ENCODE results near the gene TNRC6B.

The TNRC6B gene

DNA sequence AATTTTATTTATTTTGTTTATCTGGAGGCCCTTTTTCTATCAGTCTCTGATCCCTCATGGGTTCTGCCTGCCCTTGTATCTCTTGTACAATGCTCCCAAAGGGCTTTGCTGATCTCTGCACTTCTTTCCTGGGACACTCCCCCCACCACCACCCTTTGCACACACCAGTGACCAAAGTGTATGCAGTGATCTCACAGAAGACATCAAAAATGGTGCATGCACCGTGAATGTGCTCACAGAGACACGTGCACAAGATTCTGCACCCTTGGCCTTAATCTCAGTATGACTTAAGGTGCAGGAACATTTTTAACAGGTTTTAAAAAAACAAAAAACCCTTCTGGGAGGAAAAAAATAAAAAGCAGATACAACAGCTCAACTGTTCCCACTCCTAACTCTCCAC lies 156.3 kb downstream of the TNRC6B start:
- TF ChIP-seq, protein P1, sequence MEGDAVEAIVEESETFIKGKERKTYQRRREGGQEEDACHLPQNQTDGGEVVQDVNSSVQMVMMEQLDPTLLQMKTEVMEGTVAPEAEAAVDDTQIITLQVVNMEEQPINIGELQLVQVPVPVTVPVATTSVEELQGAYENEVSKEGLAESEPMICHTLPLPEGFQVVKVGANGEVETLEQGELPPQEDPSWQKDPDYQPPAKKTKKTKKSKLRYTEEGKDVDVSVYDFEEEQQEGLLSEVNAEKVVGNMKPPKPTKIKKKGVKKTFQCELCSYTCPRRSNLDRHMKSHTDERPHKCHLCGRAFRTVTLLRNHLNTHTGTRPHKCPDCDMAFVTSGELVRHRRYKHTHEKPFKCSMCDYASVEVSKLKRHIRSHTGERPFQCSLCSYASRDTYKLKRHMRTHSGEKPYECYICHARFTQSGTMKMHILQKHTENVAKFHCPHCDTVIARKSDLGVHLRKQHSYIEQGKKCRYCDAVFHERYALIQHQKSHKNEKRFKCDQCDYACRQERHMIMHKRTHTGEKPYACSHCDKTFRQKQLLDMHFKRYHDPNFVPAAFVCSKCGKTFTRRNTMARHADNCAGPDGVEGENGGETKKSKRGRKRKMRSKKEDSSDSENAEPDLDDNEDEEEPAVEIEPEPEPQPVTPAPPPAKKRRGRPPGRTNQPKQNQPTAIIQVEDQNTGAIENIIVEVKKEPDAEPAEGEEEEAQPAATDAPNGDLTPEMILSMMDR (IDR thresholded peaks at IDR 0.05; ENCODE audit: low read depth, low read length), result no peak
- DNase-seq (ENCODE audit: extremely low read depth, low read depth), result no peak

DNA sequence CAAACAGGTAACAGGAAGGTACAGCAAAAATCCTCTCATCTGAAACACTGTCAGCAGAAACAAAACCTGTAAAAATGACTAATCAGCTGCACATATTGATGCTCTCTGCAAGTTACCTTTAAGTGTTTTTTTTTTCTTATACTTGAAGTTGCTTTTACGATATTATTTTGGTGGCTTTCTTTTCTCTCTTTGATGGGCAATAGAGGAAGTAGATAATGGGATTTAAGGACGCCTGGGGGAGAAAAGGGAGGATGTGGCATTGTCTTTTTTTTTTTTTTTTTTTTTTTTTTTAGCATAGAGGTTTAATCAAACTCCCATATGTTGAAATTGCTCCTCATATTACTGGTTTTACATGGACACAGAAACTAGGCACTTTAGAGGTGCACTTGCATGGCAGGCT lies 157.2 kb downstream of the TNRC6B start:
- no peak for DNase-seq (ENCODE audit: extremely low read depth, low read depth)
- TF ChIP-seq, protein P1 (IDR thresholded peaks at IDR 0.05; ENCODE audit: low read depth, low read length), result no peak

DNA sequence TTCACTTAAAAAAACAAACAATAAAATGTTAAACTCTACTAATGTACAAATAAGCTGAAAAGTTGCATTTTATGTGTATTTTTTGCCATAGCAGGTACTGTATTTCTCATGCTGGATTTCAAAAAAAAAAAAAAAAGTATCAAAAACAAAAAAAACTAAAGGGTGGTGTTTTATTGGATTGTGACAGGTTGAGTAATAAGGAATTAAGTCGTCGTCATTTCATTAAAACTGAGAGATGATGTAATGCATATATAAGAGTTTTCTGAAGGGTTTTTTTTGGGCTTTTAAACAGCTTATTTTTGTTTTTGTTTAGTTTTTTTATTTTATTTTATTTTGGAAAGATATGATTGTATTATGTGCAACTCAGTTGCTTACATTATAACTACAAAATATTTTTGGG lies 157.6 kb downstream of the TNRC6B start:
- no peak for DNase-seq (ENCODE audit: extremely low read depth, low read depth)
- TF ChIP-seq, protein P1 (IDR thresholded peaks at IDR 0.05; ENCODE audit: low read depth, low read length), result no peak

DNA sequence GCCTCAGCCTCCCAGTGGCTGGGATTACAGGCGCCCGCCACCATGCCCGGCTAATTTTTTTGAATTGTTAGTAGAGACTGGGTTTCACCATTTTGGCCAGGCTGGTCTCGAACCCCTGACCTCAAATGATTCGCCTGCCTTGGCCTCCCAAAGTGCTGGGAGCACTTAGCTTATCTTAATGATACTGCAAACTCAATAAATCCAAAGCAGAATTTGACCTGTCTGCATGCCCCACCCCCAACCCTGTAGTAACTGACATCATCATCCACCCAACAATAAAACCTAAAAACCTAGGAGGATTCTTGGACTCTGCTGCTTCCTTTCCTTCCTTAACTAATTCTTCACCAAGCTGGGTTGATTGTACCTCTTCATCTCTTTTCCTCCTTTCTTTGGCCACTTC lies 162.3 kb downstream of the TNRC6B start:
- TF ChIP-seq, protein P1 (IDR thresholded peaks at IDR 0.05; ENCODE audit: low read depth, low read length), result no peak
- DNase-seq (ENCODE audit: extremely low read depth, low read depth), result no peak

DNA sequence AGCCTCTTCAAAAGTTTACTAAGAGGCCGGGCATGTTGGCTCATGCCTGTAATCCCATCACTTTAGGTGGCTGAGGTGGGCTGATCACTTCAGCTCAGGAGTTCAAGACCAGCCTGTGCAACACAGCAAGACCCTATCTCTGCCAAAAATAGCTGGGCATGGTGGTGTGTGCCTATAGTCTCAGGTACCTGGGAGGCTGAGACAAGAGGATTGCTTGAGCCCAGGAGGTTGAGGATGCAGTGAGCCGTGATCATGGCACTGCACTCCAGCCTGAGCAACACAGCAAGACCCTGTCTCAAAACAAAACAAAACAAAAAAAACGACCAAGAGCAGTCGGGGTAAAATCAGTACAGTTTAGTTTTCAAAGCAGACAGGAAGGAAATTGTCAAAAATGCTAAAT lies 163.9 kb downstream of the TNRC6B start:
- no peak for DNase-seq (ENCODE audit: extremely low read depth, low read depth)
- TF ChIP-seq, protein P1 (IDR thresholded peaks at IDR 0.05; ENCODE audit: low read depth, low read length), result no peak

DNA sequence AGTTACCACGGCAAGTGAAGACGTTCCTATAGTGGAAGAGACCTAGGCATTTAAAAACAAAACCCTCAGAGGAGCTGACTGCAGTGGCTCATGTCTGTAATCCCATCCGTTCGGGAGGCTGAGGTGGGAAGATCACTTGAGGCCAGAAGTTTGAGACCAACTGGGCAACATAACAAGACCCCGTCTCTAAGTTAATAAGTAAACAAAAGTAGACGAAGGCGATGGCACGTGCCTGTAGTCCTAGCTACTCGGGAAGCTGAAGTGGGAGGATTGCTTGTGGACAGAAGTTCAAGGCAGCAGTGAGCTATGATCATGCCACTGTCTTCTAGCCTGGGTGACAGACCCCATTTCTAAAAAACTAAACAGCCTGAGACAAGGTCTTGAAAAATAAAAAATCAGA lies 164.8 kb downstream of the TNRC6B start:
- no peak for DNase-seq (ENCODE audit: extremely low read depth, low read depth)
- TF ChIP-seq, protein P1 (IDR thresholded peaks at IDR 0.05; ENCODE audit: low read depth, low read length), result no peak

DNA sequence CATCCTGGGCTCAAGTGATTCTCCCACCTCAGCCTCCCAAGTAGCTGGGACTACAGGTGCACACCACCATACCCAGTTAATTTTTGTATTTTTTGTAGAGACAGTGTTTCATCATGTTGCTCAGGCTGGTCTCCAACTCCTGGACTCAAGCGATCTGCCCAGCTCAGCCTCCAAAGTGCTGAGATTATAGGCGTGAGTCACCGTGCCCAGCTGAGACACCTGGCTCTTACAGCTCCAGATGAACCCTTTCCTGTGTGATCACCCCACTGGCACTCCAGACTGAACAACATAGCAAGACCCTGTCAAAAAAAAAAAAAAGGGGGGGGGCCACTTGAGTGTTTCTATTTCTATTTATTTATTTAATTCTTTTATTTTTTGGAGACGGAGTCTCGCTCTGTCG lies 167.5 kb downstream of the TNRC6B start:
- DNase-seq (ENCODE audit: extremely low read depth, low read depth), result no peak
- TF ChIP-seq, protein P1 (IDR thresholded peaks at IDR 0.05; ENCODE audit: low read depth, low read length), result no peak

All from AG09319 (cell line).